Measurements from ENCODE around the gene COL12A1. TPM values are rescaled to one million over a fixed set of nuclear protein-coding genes. Genes with fewer than 3 reads are reported as not detected.

The COL12A1 gene
- total RNA-seq, 1 experiment from 2014 or later = 9.5 TPM

DNA sequence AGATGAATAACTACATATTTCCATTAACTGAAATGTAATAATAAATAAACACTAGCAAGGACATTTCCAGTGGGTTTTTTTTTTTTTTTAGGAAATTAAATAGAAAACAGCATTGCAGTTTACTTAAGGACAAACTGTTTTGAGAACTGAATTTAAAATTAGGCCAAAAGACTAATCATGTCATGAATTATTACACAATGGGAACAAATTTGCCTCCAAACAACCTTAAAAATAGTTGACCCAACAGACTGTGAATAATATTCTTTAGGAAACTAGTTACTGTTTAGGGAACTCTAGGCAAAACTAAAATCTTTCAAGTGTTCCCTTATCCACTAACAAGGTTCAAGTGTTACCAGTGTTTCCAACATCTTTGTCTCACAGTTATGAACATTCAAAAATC, 16.4 kb upstream of the COL12A1 start:
- CTCF ChIA-PET = no interaction called here

DNA sequence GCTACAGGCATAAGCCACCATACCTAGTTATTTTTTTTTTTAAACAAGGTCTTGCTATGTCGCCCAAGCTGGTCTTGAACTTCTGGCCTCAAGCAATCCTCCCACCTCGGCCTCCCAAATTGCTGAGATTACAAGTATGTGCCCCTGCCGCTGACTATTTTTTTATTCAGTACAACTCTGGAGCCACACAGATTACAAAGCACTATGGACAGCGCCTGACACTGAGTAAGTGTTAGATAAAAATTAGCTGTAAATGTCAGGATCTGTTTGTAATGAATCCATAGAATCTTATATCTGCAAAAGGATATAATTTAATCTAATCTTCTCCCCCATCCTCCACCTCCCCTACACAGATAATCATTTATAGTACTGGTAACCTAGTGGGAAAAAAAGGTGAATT, 15.3 kb upstream of the COL12A1 start:
- CTCF ChIA-PET = no interaction called here
- POLR2A ChIA-PET (ENCODE audit: low non-redundant PET) = no interaction called here
- no peak for DNase-seq (ENCODE audit: low spot score)
- no peak overlapping the region for H3K27ac ChIP-seq (ENCODE audit: low read depth, low read length, poor library complexity, severe bottlenecking)
- intact Hi-C loops (cut with micrococcal nuclease; ENCODE audit: unreplicated experiment) = no loop called here
- TF ChIP-seq EZH2 (IDR thresholded peaks at IDR 0.05; ENCODE audit: borderline replicate concordance, low read depth, low read length, poor library complexity, severe bottlenecking) = no peak
- TF ChIP-seq, protein P1, sequence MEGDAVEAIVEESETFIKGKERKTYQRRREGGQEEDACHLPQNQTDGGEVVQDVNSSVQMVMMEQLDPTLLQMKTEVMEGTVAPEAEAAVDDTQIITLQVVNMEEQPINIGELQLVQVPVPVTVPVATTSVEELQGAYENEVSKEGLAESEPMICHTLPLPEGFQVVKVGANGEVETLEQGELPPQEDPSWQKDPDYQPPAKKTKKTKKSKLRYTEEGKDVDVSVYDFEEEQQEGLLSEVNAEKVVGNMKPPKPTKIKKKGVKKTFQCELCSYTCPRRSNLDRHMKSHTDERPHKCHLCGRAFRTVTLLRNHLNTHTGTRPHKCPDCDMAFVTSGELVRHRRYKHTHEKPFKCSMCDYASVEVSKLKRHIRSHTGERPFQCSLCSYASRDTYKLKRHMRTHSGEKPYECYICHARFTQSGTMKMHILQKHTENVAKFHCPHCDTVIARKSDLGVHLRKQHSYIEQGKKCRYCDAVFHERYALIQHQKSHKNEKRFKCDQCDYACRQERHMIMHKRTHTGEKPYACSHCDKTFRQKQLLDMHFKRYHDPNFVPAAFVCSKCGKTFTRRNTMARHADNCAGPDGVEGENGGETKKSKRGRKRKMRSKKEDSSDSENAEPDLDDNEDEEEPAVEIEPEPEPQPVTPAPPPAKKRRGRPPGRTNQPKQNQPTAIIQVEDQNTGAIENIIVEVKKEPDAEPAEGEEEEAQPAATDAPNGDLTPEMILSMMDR (conservative IDR thresholded peaks at IDR 0.05; ENCODE audit: low read depth, low read length) = no peak
- no peak overlapping the region for H3K4me3 ChIP-seq (ENCODE audit: low read depth, low read length, poor library complexity, severe bottlenecking)
- H3K4me1 ChIP-seq (ENCODE audit: insufficient read depth, low read length, poor library complexity, severe bottlenecking) = peaks cover 8% of the 10 kb centered on the region
- no peaks in the 10 kb centered on the region for H3K9me3 ChIP-seq (ENCODE audit: low read depth, low read length, poor library complexity, severe bottlenecking)
- no peaks in the 10 kb centered on the region for H3K36me3 ChIP-seq (ENCODE audit: insufficient read depth, low read length, poor library complexity, severe bottlenecking)
- no peaks in the 10 kb centered on the region for H3K27me3 ChIP-seq (replicated peaks; ENCODE audit: insufficient read depth, low read depth, low read length, poor library complexity)
- no TSS peak for BruUV-seq (replicated peaks)

More for the DNA sequence above, 16.4 kb upstream of the COL12A1 start:
- no peaks in the 10 kb centered on the region for H3K9me3 ChIP-seq (ENCODE audit: low read depth, low read length, poor library complexity, severe bottlenecking)
- POLR2A ChIA-PET (ENCODE audit: low non-redundant PET) = no interaction called here
- H3K27ac ChIP-seq (ENCODE audit: low read depth, low read length, poor library complexity, severe bottlenecking) = no peak overlapping the region
- no peak for DNase-seq (ENCODE audit: low spot score)
- H3K4me1 ChIP-seq (ENCODE audit: insufficient read depth, low read length, poor library complexity, severe bottlenecking) = no peaks in the 10 kb centered on the region
- intact Hi-C loops (cut with micrococcal nuclease; ENCODE audit: unreplicated experiment) = no loop called here
- TF ChIP-seq, protein P1 (conservative IDR thresholded peaks at IDR 0.05; ENCODE audit: low read depth, low read length) = no peak
- no peak for TF ChIP-seq EZH2 (IDR thresholded peaks at IDR 0.05; ENCODE audit: borderline replicate concordance, low read depth, low read length, poor library complexity, severe bottlenecking)
- no peaks in the 10 kb centered on the region for H3K36me3 ChIP-seq (ENCODE audit: insufficient read depth, low read length, poor library complexity, severe bottlenecking)
- BruUV-seq (replicated peaks) = no TSS peak
- no peak overlapping the region for H3K4me3 ChIP-seq (ENCODE audit: low read depth, low read length, poor library complexity, severe bottlenecking)
- H3K27me3 ChIP-seq (replicated peaks; ENCODE audit: insufficient read depth, low read depth, low read length, poor library complexity) = no peaks in the 10 kb centered on the region

DNA sequence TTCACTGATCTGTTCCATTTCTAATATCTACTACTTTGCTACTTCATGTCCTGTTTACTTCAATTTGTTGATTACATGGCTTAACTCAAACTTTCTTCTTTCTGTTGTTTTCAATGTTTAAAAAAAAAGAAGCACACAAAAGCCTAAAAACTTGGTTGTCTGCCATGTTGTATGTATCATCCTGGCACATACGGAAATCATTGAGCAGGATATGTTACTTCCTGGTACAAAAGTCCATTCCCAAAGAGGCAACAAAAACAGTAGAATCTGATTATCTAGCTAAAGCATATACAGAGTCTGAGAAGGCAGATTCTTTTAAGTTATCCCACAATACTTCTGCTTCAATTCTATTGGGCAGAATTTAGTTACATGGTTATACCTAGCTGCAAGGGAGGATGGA, 14.5 kb upstream of the COL12A1 start:
- ChIA-PET POLR2A (ENCODE audit: low non-redundant PET) (no interaction called here), CTCF (no interaction called here)
- Histone ChIP-seq H3K4me1 (ENCODE audit: insufficient read depth, low read length, poor library complexity, severe bottlenecking) (peaks cover 8% of the 10 kb centered on the region), H3K9me3 (ENCODE audit: low read depth, low read length, poor library complexity, severe bottlenecking) (no peaks in the 10 kb centered on the region), H3K27ac (ENCODE audit: low read depth, low read length, poor library complexity, severe bottlenecking) (no peak overlapping the region), H3K36me3 (ENCODE audit: insufficient read depth, low read length, poor library complexity, severe bottlenecking) (no peaks in the 10 kb centered on the region), H3K27me3 (replicated peaks; ENCODE audit: insufficient read depth, low read depth, low read length, poor library complexity) (no peaks in the 10 kb centered on the region), H3K4me3 (ENCODE audit: low read depth, low read length, poor library complexity, severe bottlenecking) (no peak overlapping the region)
- no TSS peak for BruUV-seq (replicated peaks)
- no peak for DNase-seq (ENCODE audit: low spot score)
- intact Hi-C loops (cut with micrococcal nuclease; ENCODE audit: unreplicated experiment) = no loop called here
- TF ChIP-seq, protein P1 (conservative IDR thresholded peaks at IDR 0.05; ENCODE audit: low read depth, low read length) = no peak
- TF ChIP-seq EZH2 (IDR thresholded peaks at IDR 0.05; ENCODE audit: borderline replicate concordance, low read depth, low read length, poor library complexity, severe bottlenecking) = no peak
